K562 (cell line): ENCODE measurements around the gene C1RL. TPM values are rescaled to one million over a fixed set of nuclear protein-coding genes. Genes with fewer than 3 reads are reported as not detected.

Source experiments
- BRD4 ChIP-seq: fragments of 200-600 bp; sonication (generic); IDR thresholded peaks from 2 replicates; pipeline ENCODE4 v1.6.1; 2017; ENCODE audit warnings: inconsistent platforms
- CEBPB ChIP-seq: fragments of 450-650 bp; IDR thresholded peaks from 2 replicates; pipeline ENCODE4 v1.6.1; 2016; ENCODE audit warnings: missing genetic modification characterization, missing compliant biosample characterization
- EHMT2 ChIP-seq: fragments of 450-650 bp; IDR thresholded peaks from 2 replicates; pipeline ENCODE4 v1.6.1; 2018; ENCODE audit warnings: antibody characterized with exemption
- LCOR ChIP-seq: sonication (generic); formaldehyde crosslinking; IDR thresholded peaks from 2 replicates; pipeline ENCODE4 v1.8.0; 2022; ENCODE audit warnings: mild to moderate bottlenecking, missing genetic modification reagents
- MIER1 ChIP-seq: fragments of 450-650 bp; IDR thresholded peaks from 2 replicates; pipeline ENCODE4 v1.6.1; 2016; ENCODE audit warnings: antibody characterized with exemption, mild to moderate bottlenecking, low read depth
- MLX ChIP-seq, 2 experiments: fragments of 450-650 bp in 1 of 2; sonication (generic) in 1 of 2; formaldehyde crosslinking; conservative IDR thresholded peaks; 2 replicates each; pipeline versions ENCODE4 v1.4.0 to v1.8.1; 2020 to 2022; ENCODE audit warnings: mild to moderate bottlenecking in 1 of 2, missing genetic modification reagents in 1 of 2
- MYNN ChIP-seq, 2 experiments: sonication (generic); formaldehyde crosslinking in 1 of 2; IDR thresholded peaks; 2 replicates each; pipeline versions ENCODE4 v1.5.0 to v1.6.1; 2016 to 2020; ENCODE audit warnings: antibody characterized with exemption in 1 of 2, missing genetic modification reagents in 1 of 2
- NCOA2 ChIP-seq, 2 experiments: fragments of 450-650 bp; IDR thresholded peaks; 2 replicates each; pipeline ENCODE4 v1.6.1; 2018; ENCODE audit warnings: mild to moderate bottlenecking in 2 of 2, moderate library complexity in 1 of 2; ENCODE audit not compliant: partially characterized antibody in 2 of 2
- PPARD ChIP-seq: fragments of 250-450 bp; sonication (Bioruptor Pico); IDR thresholded peaks from 2 replicates; pipeline ENCODE4 v1.8.0; 2022; ENCODE audit warnings: inconsistent platforms, mild to moderate bottlenecking, moderate library complexity
- RBM14 ChIP-seq: fragments of 200-400 bp; formaldehyde crosslinking; IDR thresholded peaks from 2 replicates; pipeline ENCODE4 v1.6.1; 2018; ENCODE audit warnings: low read depth, mild to moderate bottlenecking, low read length, moderate library complexity, borderline replicate concordance; ENCODE audit not compliant: insufficient read depth
- TAL1 ChIP-seq: fragments of 450-650 bp; IDR thresholded peaks from 2 replicates; pipeline ENCODE4 v1.6.1; 2016; ENCODE audit warnings: mild to moderate bottlenecking
- TFAM ChIP-seq: fragments of 250-450 bp; sonication (Bioruptor Pico); conservative IDR thresholded peaks from 2 replicates; pipeline ENCODE4 v1.5.0; 2021; ENCODE audit warnings: mild to moderate bottlenecking, moderate library complexity
- XRCC5 ChIP-seq: fragments of 200-400 bp; formaldehyde crosslinking; IDR thresholded peaks from 2 replicates; pipeline ENCODE4 v1.6.1; 2017; ENCODE audit warnings: low read depth, mild to moderate bottlenecking, low read length
- ZC3H4 ChIP-seq: sonication (generic); formaldehyde crosslinking; IDR thresholded peaks from 2 replicates; pipeline ENCODE4 v1.9.0; 2021; ENCODE audit warnings: missing genetic modification reagents, borderline replicate concordance
- ZFPM2 ChIP-seq: fragments of 250-450 bp; sonication (Bioruptor Pico); IDR thresholded peaks from 2 replicates; pipeline ENCODE4 v1.5.1; 2022; ENCODE audit warnings: mild to moderate bottlenecking
- polyA plus RNA-seq, 8 experiments: library from polyadenylated mRNA; depleted of rRNA in 4 of 8; stranded (reverse) in 5 of 8; unstranded in 3 of 8; fragments of >200 nt; fragmentation: Nextera tagmentation in 2 of 8; fragmentation: Illumina TruSeq in 1 of 8; extraction: Ambion mirVana in 2 of 8; extraction: Trizol in 1 of 8; gene quantifications; 2 replicates each; pipeline versions ENCODE4 v1.2.1 to v1.2.3, GENCODE V29; 2011 to 2014; ENCODE audit warnings: inconsistent platforms in 1 of 8, missing spikeins in 1 of 8
- total RNA-seq, 7 experiments: library from RNA; depleted of rRNA in 6 of 7; stranded (reverse); fragments of >200 nt in 6 of 7; fragmentation: Illumina TruSeq in 2 of 7; extraction: Trizol in 2 of 7; gene quantifications; 2 replicates each; pipeline versions ENCODE4 v1.2.1 to v1.2.3, GENCODE V29; 2011 to 2021; ENCODE audit warnings: low replicate concordance in 1 of 7
- TF ChIP-seq, protein P1 (sequence below): sonication (generic); formaldehyde crosslinking; IDR thresholded peaks from 2 replicates; pipeline ENCODE4 v1.8.1; 2022; ENCODE audit warnings: missing genetic modification reagents
- TF ChIP-seq, protein P2 (sequence below): fragments of 150-350 bp; IDR thresholded peaks from 2 replicates; pipeline ENCODE4 v1.6.1; 2014; ENCODE audit warnings: low read depth, mild to moderate bottlenecking, low read length, borderline replicate concordance

Gene C1RL
- total and polyA plus RNA-seq, 9 of the 15 experiments (the other 6 are each of a cell fraction or from before 2014, with no cell fraction given), result 1.4 to 10.7 (median 8.0) TPM

- no peak for TF ChIP-seq PPARD
- no peak for TF ChIP-seq CEBPB
- TF ChIP-seq, protein P1, sequence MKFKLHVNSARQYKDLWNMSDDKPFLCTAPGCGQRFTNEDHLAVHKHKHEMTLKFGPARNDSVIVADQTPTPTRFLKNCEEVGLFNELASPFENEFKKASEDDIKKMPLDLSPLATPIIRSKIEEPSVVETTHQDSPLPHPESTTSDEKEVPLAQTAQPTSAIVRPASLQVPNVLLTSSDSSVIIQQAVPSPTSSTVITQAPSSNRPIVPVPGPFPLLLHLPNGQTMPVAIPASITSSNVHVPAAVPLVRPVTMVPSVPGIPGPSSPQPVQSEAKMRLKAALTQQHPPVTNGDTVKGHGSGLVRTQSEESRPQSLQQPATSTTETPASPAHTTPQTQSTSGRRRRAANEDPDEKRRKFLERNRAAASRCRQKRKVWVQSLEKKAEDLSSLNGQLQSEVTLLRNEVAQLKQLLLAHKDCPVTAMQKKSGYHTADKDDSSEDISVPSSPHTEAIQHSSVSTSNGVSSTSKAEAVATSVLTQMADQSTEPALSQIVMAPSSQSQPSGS (CRISPR knock-in tag), result no peak
- no peak for TF ChIP-seq MIER1
- TF ChIP-seq NCOA2 (IDR thresholded peaks at IDR 0.05; ENCODE audit: partially characterized antibody in 2 of 2), result no peak
- no peak for TF ChIP-seq TAL1
- no peak for TF ChIP-seq BRD4
- TF ChIP-seq LCOR (CRISPR knock-in tag), result no peak
- no peak for TF ChIP-seq RBM14
- no peak for TF ChIP-seq MYNN (IDR thresholded peaks at IDR 0.05)
- no peak for TF ChIP-seq MYNN (CRISPR knock-in tag; IDR thresholded peaks at IDR 0.05)
- no peak for TF ChIP-seq XRCC5
- no peak for TF ChIP-seq MLX (CRISPR knock-in tag; conservative IDR thresholded peaks at IDR 0.05)
- TF ChIP-seq ZFPM2 (CRISPR knock-in tag), result no peak
- no peak for TF ChIP-seq TFAM (CRISPR knock-in tag)
- TF ChIP-seq ZC3H4 (CRISPR knock-in tag), result no peak
- TF ChIP-seq, protein P2, sequence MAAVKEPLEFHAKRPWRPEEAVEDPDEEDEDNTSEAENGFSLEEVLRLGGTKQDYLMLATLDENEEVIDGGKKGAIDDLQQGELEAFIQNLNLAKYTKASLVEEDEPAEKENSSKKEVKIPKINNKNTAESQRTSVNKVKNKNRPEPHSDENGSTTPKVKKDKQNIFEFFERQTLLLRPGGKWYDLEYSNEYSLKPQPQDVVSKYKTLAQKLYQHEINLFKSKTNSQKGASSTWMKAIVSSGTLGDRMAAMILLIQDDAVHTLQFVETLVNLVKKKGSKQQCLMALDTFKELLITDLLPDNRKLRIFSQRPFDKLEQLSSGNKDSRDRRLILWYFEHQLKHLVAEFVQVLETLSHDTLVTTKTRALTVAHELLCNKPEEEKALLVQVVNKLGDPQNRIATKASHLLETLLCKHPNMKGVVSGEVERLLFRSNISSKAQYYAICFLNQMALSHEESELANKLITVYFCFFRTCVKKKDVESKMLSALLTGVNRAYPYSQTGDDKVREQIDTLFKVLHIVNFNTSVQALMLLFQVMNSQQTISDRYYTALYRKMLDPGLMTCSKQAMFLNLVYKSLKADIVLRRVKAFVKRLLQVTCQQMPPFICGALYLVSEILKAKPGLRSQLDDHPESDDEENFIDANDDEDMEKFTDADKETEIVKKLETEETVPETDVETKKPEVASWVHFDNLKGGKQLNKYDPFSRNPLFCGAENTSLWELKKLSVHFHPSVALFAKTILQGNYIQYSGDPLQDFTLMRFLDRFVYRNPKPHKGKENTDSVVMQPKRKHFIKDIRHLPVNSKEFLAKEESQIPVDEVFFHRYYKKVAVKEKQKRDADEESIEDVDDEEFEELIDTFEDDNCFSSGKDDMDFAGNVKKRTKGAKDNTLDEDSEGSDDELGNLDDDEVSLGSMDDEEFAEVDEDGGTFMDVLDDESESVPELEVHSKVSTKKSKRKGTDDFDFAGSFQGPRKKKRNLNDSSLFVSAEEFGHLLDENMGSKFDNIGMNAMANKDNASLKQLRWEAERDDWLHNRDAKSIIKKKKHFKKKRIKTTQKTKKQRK, result no peak
- no peak for TF ChIP-seq EHMT2
Measured at GRCh38 chr12:7058163-7058845, 50.7 kb downstream of the C1RL start (continued).
